ENCODE measurements around the gene PPP6R2. TPM values are rescaled to one million over a fixed set of nuclear protein-coding genes. Genes with fewer than 3 reads are reported as not detected.

PPP6R2 gene
- total RNA-seq, 3 donors from 2014 or later: 48.3 to 54.1 (median 49.5) TPM

- Histone ChIP-seq H3K4me3 (no peak overlapping the region), H3K27me3 (no peaks in the 10 kb centered on the region), H3K4me1 (peaks cover 11 to 15% of the 10 kb centered on the region in 2 donors), H3K27ac (peak overlapping the region; percentile 85 to 98), H3K9me3 (no peaks in the 10 kb centered on the region), H3K36me3 (no peaks in the 10 kb centered on the region)
- intact Hi-C loops (cut with DNase I; ENCODE audit: low total_unique reads): no loop called here
- DNase-seq (ENCODE audit: low spot score in 2 of 2): no peak
- TF ChIP-seq CTCF (IDR thresholded peaks at IDR 0.05) (no peak), POLR2A (IDR thresholded peaks at IDR 0.05) (no peak), POLR2AphosphoS5 (IDR thresholded peaks at IDR 0.05) (no peak)
Observed at GRCh38 chr22:50309601-50309991, 33.5 kb upstream of the PPP6R2 start.

DNA sequence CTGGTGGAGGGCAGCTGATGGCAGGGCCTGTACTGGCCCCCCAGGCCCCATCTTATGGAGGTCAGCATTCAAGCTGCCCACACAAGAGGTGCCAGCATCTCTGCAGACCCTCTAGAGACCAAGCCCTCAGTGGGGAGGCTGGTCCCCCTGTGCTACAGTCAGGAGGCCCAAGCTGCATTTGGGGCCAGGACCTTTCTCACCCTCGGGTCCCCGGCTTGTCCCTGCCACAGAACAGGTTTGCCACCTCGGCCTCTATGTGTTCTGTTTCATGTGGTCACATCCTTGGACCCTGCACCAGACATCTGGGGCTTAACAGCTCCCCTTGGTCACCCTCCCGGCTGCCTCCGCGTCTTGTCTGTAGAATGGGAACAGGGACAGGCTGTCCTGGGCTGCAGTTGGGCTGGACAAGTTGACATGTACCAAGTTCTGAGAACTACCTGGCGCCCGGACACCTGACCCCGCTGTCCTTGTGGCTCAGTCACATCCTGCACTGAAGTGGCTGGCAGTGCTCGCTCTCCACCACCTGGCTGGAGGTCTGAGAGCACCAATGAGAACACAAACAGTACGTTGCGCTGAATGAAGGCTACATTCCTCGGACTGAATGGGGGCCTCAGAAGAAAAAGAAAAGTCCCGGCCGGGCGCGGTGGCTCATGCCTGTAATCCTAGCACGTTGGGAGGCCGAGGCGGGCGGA, 33.0 kb upstream of the PPP6R2 start:
- peaks cover 5 to 10% of the 10 kb centered on the region in 2 donors for H3K4me1 ChIP-seq
- H3K27me3 ChIP-seq: no peaks in the 10 kb centered on the region
- H3K4me3 ChIP-seq: no peak overlapping the region
- TF ChIP-seq CTCF (IDR thresholded peaks at IDR 0.05) (no peak), POLR2A (IDR thresholded peaks at IDR 0.05) (no peak), POLR2AphosphoS5 (IDR thresholded peaks at IDR 0.05) (no peak)
- H3K9me3 ChIP-seq: no peaks in the 10 kb centered on the region
- intact Hi-C loops (cut with DNase I; ENCODE audit: low total_unique reads): no loop called here
- DNase-seq (ENCODE audit: low spot score in 2 of 2): no peak
- no peaks in the 10 kb centered on the region for H3K36me3 ChIP-seq
- H3K27ac ChIP-seq: peak overlapping the region in 1 of 2 donors; percentile 98

- no peaks in the 10 kb centered on the region for H3K36me3 ChIP-seq
- no peak overlapping the region for H3K4me3 ChIP-seq
- no peak for DNase-seq (ENCODE audit: low spot score in 2 of 2)
- TF ChIP-seq POLR2A (IDR thresholded peaks at IDR 0.05) (no peak), CTCF (IDR thresholded peaks at IDR 0.05) (no peak), POLR2AphosphoS5 (IDR thresholded peaks at IDR 0.05) (no peak)
- H3K4me1 ChIP-seq: peaks cover 0 to 5% of the 10 kb centered on the region in 2 donors
- H3K27me3 ChIP-seq: no peaks in the 10 kb centered on the region
- intact Hi-C loops (cut with DNase I; ENCODE audit: low total_unique reads): no loop called here
- H3K27ac ChIP-seq: no peak overlapping the region
- no peaks in the 10 kb centered on the region for H3K9me3 ChIP-seq
Observed at GRCh38 chr22:50310949-50311444, 32.1 kb upstream of the PPP6R2 start.

GRCh38 chr22:50311606-50312351, 31.3 kb upstream of the PPP6R2 start:
- DNase-seq (ENCODE audit: low spot score in 2 of 2): no peak
- H3K9me3 ChIP-seq: no peaks in the 10 kb centered on the region
- intact Hi-C loops (cut with DNase I; ENCODE audit: low total_unique reads): no loop called here

More at GRCh38 chr22:50311606-50312351, 31.3 kb upstream of the PPP6R2 start:
- no peak overlapping the region for H3K27ac ChIP-seq
- peaks cover 0 to 5% of the 10 kb centered on the region in 2 donors for H3K4me1 ChIP-seq
- no peaks in the 10 kb centered on the region for H3K27me3 ChIP-seq
- no peak overlapping the region for H3K4me3 ChIP-seq
- no peaks in the 10 kb centered on the region for H3K36me3 ChIP-seq
- no peak for TF ChIP-seq POLR2A (IDR thresholded peaks at IDR 0.05)
- no peak for TF ChIP-seq CTCF (IDR thresholded peaks at IDR 0.05)
- TF ChIP-seq POLR2AphosphoS5 (IDR thresholded peaks at IDR 0.05): no peak

Data from breast epithelium (tissue), 4 donors.